GM20000 (cell line): ENCODE measurements around the gene C1orf52.

ENCODE experiments used
- DNase-seq: peaks from one replicate; pipeline ENCODE4 v3.0.0; 2012; ENCODE audit warnings: low spot score
- TF ChIP-seq, protein P1 (sequence below): IDR thresholded peaks from 2 replicates; pipeline ENCODE4 v1.5.1; 2012; ENCODE audit warnings: mild to moderate bottlenecking, control low read depth; ENCODE audit errors: extremely low read depth, missing control alignments

Gene C1orf52

DNA sequence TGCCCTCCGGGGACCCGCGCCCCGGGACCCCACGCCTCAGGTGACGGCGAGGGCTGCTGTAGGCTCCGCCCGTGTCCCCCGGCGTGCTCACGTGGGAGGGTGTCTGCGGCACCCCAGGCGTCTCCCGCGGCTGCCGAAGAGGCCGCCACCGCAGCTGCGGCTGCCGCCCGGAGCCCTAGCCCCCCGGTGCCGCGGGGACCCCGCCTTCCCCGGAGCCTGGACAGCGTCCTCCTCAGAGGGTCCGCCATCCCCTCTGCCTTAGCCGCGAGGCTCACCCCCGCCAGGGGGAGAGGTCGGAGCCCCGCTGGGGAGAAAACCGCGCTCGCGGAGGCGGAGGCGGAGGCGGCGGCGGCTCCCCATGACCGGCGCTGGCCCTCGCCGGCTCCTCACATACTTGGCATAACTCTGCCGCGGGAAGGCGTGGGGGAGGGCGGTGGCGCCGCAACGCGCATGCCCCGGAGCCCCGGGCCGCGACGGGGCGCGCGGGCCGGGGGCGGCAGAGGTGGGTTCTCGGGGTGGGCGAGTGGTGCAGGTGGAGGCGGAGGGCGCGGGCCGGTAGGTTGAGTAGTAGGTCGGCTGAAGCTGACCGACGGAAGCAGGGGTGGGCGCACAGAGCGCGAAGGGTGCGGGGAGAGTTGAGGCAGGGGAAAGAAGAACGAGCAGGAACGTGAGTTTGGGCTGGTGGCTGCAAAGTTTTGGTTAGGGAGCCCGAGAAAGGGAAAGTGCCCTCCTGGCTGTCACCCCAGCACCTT is 57.9 kb downstream of the C1orf52 start:
- peak; percentile 73 for DNase-seq
- TF ChIP-seq, protein P1, sequence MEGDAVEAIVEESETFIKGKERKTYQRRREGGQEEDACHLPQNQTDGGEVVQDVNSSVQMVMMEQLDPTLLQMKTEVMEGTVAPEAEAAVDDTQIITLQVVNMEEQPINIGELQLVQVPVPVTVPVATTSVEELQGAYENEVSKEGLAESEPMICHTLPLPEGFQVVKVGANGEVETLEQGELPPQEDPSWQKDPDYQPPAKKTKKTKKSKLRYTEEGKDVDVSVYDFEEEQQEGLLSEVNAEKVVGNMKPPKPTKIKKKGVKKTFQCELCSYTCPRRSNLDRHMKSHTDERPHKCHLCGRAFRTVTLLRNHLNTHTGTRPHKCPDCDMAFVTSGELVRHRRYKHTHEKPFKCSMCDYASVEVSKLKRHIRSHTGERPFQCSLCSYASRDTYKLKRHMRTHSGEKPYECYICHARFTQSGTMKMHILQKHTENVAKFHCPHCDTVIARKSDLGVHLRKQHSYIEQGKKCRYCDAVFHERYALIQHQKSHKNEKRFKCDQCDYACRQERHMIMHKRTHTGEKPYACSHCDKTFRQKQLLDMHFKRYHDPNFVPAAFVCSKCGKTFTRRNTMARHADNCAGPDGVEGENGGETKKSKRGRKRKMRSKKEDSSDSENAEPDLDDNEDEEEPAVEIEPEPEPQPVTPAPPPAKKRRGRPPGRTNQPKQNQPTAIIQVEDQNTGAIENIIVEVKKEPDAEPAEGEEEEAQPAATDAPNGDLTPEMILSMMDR = no peak

GRCh38 chr1:85200463-85201339 is 58.8 kb downstream of the C1orf52 start, which contains the start of gene SYDE2:
Gene SYDE2 (minus strand): TSS chr1:85201016. CDS start chr1:85200996, 20 bp downstream.
- peak; percentile 88 for DNase-seq
- TF ChIP-seq, protein P1 = no peak
